Measurements from ENCODE around the gene DNASE1L2. TPM values are rescaled to one million over a fixed set of nuclear protein-coding genes. Genes with fewer than 3 reads are reported as not detected.

Gene DNASE1L2, protein sequence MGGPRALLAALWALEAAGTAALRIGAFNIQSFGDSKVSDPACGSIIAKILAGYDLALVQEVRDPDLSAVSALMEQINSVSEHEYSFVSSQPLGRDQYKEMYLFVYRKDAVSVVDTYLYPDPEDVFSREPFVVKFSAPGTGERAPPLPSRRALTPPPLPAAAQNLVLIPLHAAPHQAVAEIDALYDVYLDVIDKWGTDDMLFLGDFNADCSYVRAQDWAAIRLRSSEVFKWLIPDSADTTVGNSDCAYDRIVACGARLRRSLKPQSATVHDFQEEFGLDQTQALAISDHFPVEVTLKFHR
- total RNA-seq, result 0.36 and 0.80 TPM in 2 replicates

DNA sequence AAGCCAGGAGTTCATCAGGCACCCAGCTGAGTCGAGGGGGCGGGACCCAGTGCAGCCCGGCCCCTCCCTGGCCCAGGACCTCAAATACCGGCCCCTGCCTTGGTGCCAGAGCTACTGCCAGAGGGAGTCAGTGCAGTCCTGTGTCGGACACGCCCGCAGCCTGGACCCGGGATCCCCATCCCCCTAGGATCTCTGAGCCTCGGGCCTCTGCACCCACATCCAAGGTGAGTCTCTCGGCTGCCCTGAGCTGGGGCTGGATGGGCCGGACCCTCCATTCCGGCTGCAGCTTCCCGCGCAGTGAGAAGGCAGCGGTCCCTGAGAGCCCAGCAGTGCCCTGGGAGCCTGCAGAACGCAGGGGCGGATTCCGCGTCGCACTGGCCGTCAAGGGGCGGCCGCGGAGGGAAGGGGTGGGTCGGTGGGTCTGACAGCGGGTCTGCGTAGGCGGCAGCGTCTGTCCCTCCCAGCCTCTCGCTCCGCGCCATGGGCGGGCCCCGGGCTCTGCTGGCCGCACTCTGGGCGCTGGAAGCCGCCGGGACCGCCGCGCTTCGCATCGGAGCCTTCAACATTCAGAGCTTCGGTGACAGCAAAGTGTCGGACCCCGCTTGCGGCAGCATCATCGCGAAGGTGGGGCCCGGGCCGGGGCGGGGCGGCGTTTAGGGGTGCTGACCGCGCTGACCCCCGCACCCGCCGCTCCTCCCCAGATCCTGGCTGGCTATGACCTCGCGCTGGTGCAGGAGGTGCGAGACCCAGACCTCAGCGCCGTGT is at the start of gene DNASE1L2:
TSS of gene DNASE1L2 (plus strand) at position 108 of the 765 bp plus-strand sequence. CDS start at position 481, 373 bp downstream.

GRCh38 chr16:2196162-2196980 is 39.9 kb upstream of the DNASE1L2 start, which contains the start of gene CASKIN1:
CASKIN1 (minus strand) TSS chr16:2196605; CDS start chr16:2196432, 173 bp downstream.

DNA sequence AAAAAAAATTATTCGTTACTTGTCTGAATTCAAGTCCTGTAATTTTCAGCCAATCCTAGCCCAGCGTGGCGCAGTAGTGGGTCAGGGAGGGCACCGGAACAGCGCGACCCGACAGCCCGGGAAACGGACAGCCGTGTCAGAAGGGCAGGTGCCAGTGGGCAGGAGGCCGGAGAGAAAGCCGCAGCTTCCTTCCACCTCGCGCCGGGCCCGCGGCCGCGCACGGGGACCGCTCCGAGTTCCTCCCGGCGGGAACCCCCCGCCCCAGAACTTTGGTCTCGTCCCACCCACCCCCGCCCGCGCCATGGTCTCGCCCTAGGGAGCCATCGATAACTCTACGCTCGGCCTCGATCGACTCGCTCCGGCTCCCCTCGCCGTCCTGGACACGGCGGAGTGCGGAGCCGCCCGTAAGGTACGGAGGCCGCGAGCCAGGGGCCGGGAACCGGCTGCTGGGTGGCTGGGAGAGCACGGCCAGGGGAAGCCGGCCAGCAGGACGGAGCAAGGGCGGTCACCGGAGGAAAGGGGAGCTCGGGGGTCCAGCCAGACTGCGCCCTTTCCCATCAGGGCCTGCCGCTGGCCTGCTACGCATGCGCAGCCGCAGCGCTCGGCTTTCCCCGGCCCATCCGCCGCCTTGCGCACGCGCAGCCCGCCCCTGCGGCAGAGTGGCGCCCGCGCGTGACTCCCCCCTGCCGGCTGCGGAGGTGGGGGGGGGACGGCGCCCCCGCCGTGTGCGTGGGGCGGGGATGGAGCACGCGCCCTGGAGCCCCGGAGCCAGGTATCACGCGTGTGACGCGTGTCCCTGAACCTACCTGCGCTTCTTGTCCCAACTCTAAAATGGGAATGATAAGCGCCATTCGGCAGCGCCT is 30.9 kb upstream of the DNASE1L2 start, which contains the start of gene MLST8:
TSS of gene MLST8 (plus strand) at position 351 of the 863 bp plus-strand sequence. CDS start 632 bp downstream, outside the sequence.

GRCh38 chr16:2210386-2211365 is 25.6 kb upstream of the DNASE1L2 start, which contains the start of gene BRICD5:
BRICD5 (minus strand) TSS chr16:2210863; CDS start chr16:2210833, 30 bp downstream.

DNA sequence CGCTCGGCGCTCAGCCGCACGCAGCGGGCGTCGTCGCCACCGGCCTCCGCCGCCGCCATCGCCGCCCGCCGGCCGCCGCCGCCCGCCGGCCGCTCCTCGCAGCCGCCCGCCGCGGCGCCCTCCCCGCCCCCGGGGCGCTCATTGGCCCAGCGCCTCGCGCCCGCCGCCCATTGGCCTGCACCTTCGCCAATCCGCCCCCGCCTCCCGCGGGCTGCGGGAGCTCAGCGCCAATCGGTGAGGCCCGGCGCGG is 21.6 kb upstream of the DNASE1L2 start, which contains the start of gene PGP:
TSS of gene PGP (minus strand) at position 122 of the 250 bp plus-strand sequence. CDS start at position 59, 63 bp downstream.

DNA sequence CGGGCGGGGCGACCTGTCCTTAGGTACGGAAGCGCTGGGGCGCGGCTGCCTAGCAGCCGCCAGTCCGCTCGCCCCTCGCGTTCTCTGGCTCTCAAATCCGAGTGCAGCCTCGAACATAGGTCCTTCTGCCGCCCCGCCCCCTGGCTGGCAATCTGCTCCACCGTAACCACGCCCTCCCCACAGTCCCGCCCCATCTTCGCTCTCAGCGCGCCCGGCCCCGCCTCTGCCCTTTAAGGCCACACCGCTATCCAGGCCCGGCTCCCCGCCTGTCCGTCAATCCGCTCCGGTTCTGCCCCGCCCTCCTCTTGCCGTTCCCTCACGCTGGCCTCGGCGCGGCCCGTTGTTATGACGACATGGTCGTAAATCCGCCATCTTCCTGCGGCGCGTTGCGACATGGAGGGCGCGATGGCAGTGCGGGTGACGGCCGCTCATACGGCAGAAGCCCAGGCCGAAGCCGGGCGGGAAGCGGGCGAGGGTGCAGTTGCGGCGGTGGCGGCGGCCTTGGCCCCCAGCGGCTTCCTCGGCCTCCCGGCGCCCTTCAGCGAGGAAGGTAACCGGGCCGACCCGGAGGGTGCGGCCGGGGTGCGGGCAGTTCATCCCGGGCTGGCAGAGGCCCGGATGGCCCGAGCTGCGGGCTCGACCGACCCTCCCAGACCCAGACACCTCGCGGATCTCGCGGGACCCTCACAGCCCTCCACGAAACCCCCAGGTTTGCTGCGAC is 12.9 kb upstream of the DNASE1L2 start, which contains the start of gene E4F1:
TSS of gene E4F1 (plus strand) at position 371 of the 721 bp plus-strand sequence. CDS start at position 394, 23 bp downstream.

GRCh38 chr16:2251296-2252111 is 15.3 kb downstream of the DNASE1L2 start, which contains the start of gene ECI1:
ECI1 (minus strand) TSS chr16:2251587; CDS start chr16:2251566, 21 bp downstream.

GRCh38 chr16:2267913-2268666 is 31.8 kb downstream of the DNASE1L2 start, which contains the start of gene RNPS1:
RNPS1 (minus strand) TSS chr16:2268126; CDS start chr16:2264643, 3,483 bp downstream.

Small RNA genes within 50 kb of the gene (small RNA-seq; reads per million reads assigned to genes)
- gene MIR3677 (not detected), gene MIR4717 (not detected)

Other genes with a start within 250 kb of the DNASE1L2 start
- gene SYNGR3, start 246.5 kb upstream of the DNASE1L2 start, total RNA-seq, result 1.3 and 1.6 TPM in 2 replicates
- 26.7 and 36.5 TPM in 2 replicates for gene ZNF598, start 226.6 kb upstream of the DNASE1L2 start, total RNA-seq
- 0.13 and 0.72 TPM in 2 replicates for gene NPW, start 216.7 kb upstream of the DNASE1L2 start, total RNA-seq
- gene NHERF2, start 209.5 kb upstream of the DNASE1L2 start, total RNA-seq, result 52.7 and 94.3 TPM in 2 replicates
- 18.6 and 27.1 TPM in 2 replicates for gene NTHL1, start 188.6 kb upstream of the DNASE1L2 start, total RNA-seq
- 56.4 and 61.7 TPM in 2 replicates for gene TSC2, start 188.5 kb upstream of the DNASE1L2 start, total RNA-seq
- 56.4 and 62.8 TPM in 2 replicates for gene PKD1, start 100.5 kb upstream of the DNASE1L2 start, total RNA-seq
- gene RAB26, start 87.8 kb upstream of the DNASE1L2 start, total RNA-seq, result 0.36 and 0.66 TPM in 2 replicates
- gene TRAF7, start 80.7 kb upstream of the DNASE1L2 start, total RNA-seq, result 94.2 and 94.6 TPM in 2 replicates
- under 0.01 and 0.13 TPM in 2 replicates for gene CASKIN1, start 39.8 kb upstream of the DNASE1L2 start, total RNA-seq
- 37.1 and 44.0 TPM in 2 replicates for gene MLST8, start 31.0 kb upstream of the DNASE1L2 start, total RNA-seq
- gene BRICD5, start 25.6 kb upstream of the DNASE1L2 start, total RNA-seq, result 1.3 and 1.8 TPM in 2 replicates
- gene PGP, start 21.6 kb upstream of the DNASE1L2 start, total RNA-seq, result 16.7 and 26.2 TPM in 2 replicates
- 21.0 and 26.1 TPM in 2 replicates for gene E4F1, start 12.9 kb upstream of the DNASE1L2 start, total RNA-seq
- 23.5 and 24.5 TPM in 2 replicates for gene ECI1, start 15.1 kb downstream of the DNASE1L2 start, total RNA-seq
- gene RNPS1, start 31.7 kb downstream of the DNASE1L2 start, total RNA-seq, result 138 and 175 TPM in 2 replicates
- 24.3 and 31.2 TPM in 2 replicates for gene ABCA3, start 104.3 kb downstream of the DNASE1L2 start, total RNA-seq
- gene CCNF, start 193.0 kb downstream of the DNASE1L2 start, total RNA-seq, result 41.5 and 70.0 TPM in 2 replicates
- gene TEDC2, start 223.7 kb downstream of the DNASE1L2 start, total RNA-seq, result 7.7 and 11.6 TPM in 2 replicates
- gene NTN3, start 234.9 kb downstream of the DNASE1L2 start, total RNA-seq, result not detected in 2 replicates
- gene TBC1D24, start 238.7 kb downstream of the DNASE1L2 start, total RNA-seq, result 15.3 and 16.7 TPM in 2 replicates